ENCODE results near the gene LDOC1.
"Not testable (repeated sequence)": the region's sequence is repeated elsewhere in the genome, so short reads cannot be mapped to it uniquely, and the experiment has no call there.

LDOC1 gene

GRCh38 chrX:141176586-141177451, at the start of gene LDOC1:
LDOC1 (minus strand) TSS chrX:141177129; CDS start chrX:141177021, 108 bp downstream.
- peak; percentile 92 for DNase-seq (ENCODE audit: low spot score)

GRCh38 chrX:141221611-141222010, 44.7 kb upstream of the LDOC1 start:
- no peak for DNase-seq (ENCODE audit: low spot score)

GRCh38 chrX:141220342-141221008, 43.5 kb upstream of the LDOC1 start:
- peak; percentile 30 for DNase-seq (ENCODE audit: low spot score)

GRCh38 chrX:141214196-141214595, 37.3 kb upstream of the LDOC1 start:
- no peak for DNase-seq (ENCODE audit: low spot score)

GRCh38 chrX:141201962-141202361, 25.0 kb upstream of the LDOC1 start:
- DNase-seq (ENCODE audit: low spot score) = no peak

GRCh38 chrX:141188573-141188972, 11.6 kb upstream of the LDOC1 start:
- not testable (repeated sequence) for DNase-seq (ENCODE audit: low spot score)

GRCh38 chrX:141185366-141185765, 8.4 kb upstream of the LDOC1 start:
- DNase-seq (ENCODE audit: low spot score) = no peak

- DNase-seq (ENCODE audit: low spot score) = no peak
Measured at GRCh38 chrX:141183000-141183399, 6.1 kb upstream of the LDOC1 start.

GRCh38 chrX:141180851-141181250, 3.9 kb upstream of the LDOC1 start:
- DNase-seq (ENCODE audit: low spot score) = no peak

GRCh38 chrX:141175786-141176185, 1.1 kb downstream of the LDOC1 start:
- DNase-seq (ENCODE audit: low spot score) = no peak

GRCh38 chrX:141164406-141164805, 12.5 kb downstream of the LDOC1 start:
- no peak for DNase-seq (ENCODE audit: low spot score)

GRCh38 chrX:141158084-141158483, 18.8 kb downstream of the LDOC1 start:
- no peak for DNase-seq (ENCODE audit: low spot score)

GRCh38 chrX:141155231-141155630, 21.7 kb downstream of the LDOC1 start:
- not testable (repeated sequence) for DNase-seq (ENCODE audit: low spot score)

GRCh38 chrX:141142946-141143345, 34.0 kb downstream of the LDOC1 start:
- no peak for DNase-seq (ENCODE audit: low spot score)

- DNase-seq (ENCODE audit: low spot score) = no peak
Measured at GRCh38 chrX:141133272-141133671, 43.7 kb downstream of the LDOC1 start.

- no peak for DNase-seq (ENCODE audit: low spot score)
Measured at GRCh38 chrX:141127146-141127545, 49.8 kb downstream of the LDOC1 start.

Measured in AG20443 (cell line).